ENCODE measurements around the gene CCND2. TPM values are rescaled to one million over a fixed set of nuclear protein-coding genes. Genes with fewer than 3 reads are reported as not detected.

CCND2 gene
- total RNA-seq, 1 experiment from 2014 or later, result 194 TPM

GRCh38 chr12:4288296-4289131 lies 15.0 kb downstream of the CCND2 start (continued):
- TF ChIP-seq ATF2 (CRISPR knock-in tag; IDR thresholded peaks at IDR 0.05; ENCODE audit: borderline replicate concordance, low read depth) (no peak), CDX4 (CRISPR knock-in tag; IDR thresholded peaks at IDR 0.05; ENCODE audit: borderline replicate concordance) (no peak)

GRCh38 chr12:4289231-4289878 lies 15.8 kb downstream of the CCND2 start:
- DNase-seq (ENCODE audit: low spot score) (peak; percentile 8), ATAC-seq (no peak)
- H3K4me3 Mint-ChIP-seq, result no peak overlapping the region
- H3K4me1 Mint-ChIP-seq, result peaks cover 61% of the 10 kb centered on the region
- peaks cover 91% of the 10 kb centered on the region for H3K36me3 Mint-ChIP-seq
- CTCF ChIA-PET, result interaction anchor here (1.9 kb wide), 1 partner anchor 13 kb away, joined by 9 read pairs; no protein-coding TSS in a partner anchor
- H3K9me3 Mint-ChIP-seq, result no peaks in the 10 kb centered on the region
- no peak for TF ChIP-seq NFATC4 (CRISPR knock-in tag; IDR thresholded peaks at IDR 0.05)
- TF ChIP-seq TCF7 (CRISPR knock-in tag; IDR thresholded peaks at IDR 0.05; ENCODE audit: low read depth), result no peak
- TF ChIP-seq ETV6 (CRISPR knock-in tag; IDR thresholded peaks at IDR 0.05), result no peak
- no peak for TF ChIP-seq MYBL2 (CRISPR knock-in tag; IDR thresholded peaks at IDR 0.05)
- TF ChIP-seq ZNF121 (CRISPR knock-in tag; IDR thresholded peaks at IDR 0.05), result no peak
- H3K27me3 Mint-ChIP-seq (ENCODE audit: low read depth), result no peaks in the 10 kb centered on the region
- POLR2A ChIA-PET, result interaction anchor here (1.1 kb wide), 2 partner anchors 13 to 14 kb away, joined by 3 to 6 read pairs; no protein-coding TSS in a partner anchor
- no peak overlapping the region for H3K27ac Mint-ChIP-seq

- TF ChIP-seq ETV6 (CRISPR knock-in tag; IDR thresholded peaks at IDR 0.05), result no peak
- TF ChIP-seq STAT6 (CRISPR knock-in tag; conservative IDR thresholded peaks at IDR 0.05; ENCODE audit: low read depth), result no peak
- TF ChIP-seq E2F5 (CRISPR knock-in tag; IDR thresholded peaks at IDR 0.05), result no peak
- TF ChIP-seq ATF3 (CRISPR knock-in tag; conservative IDR thresholded peaks at IDR 0.05), result no peak
- no peak for ATAC-seq
- Mint-ChIP-seq H3K9me3 (no peaks in the 10 kb centered on the region), H3K4me1 (peaks cover 64% of the 10 kb centered on the region), H3K36me3 (peaks cover 91% of the 10 kb centered on the region), H3K27me3 (ENCODE audit: low read depth) (no peaks in the 10 kb centered on the region), H3K27ac (peak overlapping the region; percentile 64), H3K4me3 (no peak overlapping the region)
- CTCF ChIA-PET, result interaction anchor here (1.9 kb wide), 1 partner anchor 14 kb away, joined by 9 read pairs; no protein-coding TSS in a partner anchor
- POLR2A ChIA-PET, result interaction anchor here (1.1 kb wide), 1 partner anchor 13 kb away, joined by 3 read pairs; no protein-coding TSS in a partner anchor
- peak; percentile 5 for DNase-seq (ENCODE audit: low spot score)
Observed at GRCh38 chr12:4289998-4290790, 16.6 kb downstream of the CCND2 start.
